Stimulated activated CD8-positive, alpha-beta memory T cell treated with anti-CD3 and anti-CD28 coated beads, Interleukin-15, amount 100 ng/mL, for 24 hours (primary cell): Measurements from ENCODE around the gene TCOF1.

Experiments used
- DNase-seq: peaks from one replicate; pipeline ENCODE4 v3.0.0-alpha.2; 2020; ENCODE audit warnings: low read depth

TCOF1 gene

GRCh38 chr5:150350524-150351344 lies 6.8 kb upstream of the TCOF1 start:
- no peak for DNase-seq

- no peak for DNase-seq
Observed at GRCh38 chr5:150352244-150353031, 5.1 kb upstream of the TCOF1 start.

GRCh38 chr5:150353032-150353675 lies 4.3 kb upstream of the TCOF1 start:
- no peak for DNase-seq

- DNase-seq: no peak
Observed at GRCh38 chr5:150355791-150356190, 1.7 kb upstream of the TCOF1 start.

GRCh38 chr5:150356575-150357294 lies 762 bp upstream of the TCOF1 start:
- DNase-seq: no peak

- no peak for DNase-seq
Observed at GRCh38 chr5:150358261-150359095, 981 bp downstream of the TCOF1 start.

GRCh38 chr5:150361301-150361700 lies 3.8 kb downstream of the TCOF1 start:
- no peak for DNase-seq

GRCh38 chr5:150363185-150363584 lies 5.7 kb downstream of the TCOF1 start:
- DNase-seq: no peak

- DNase-seq: no peak
Observed at GRCh38 chr5:150364004-150364403, 6.5 kb downstream of the TCOF1 start.

GRCh38 chr5:150368526-150368925 lies 11.0 kb downstream of the TCOF1 start:
- DNase-seq: no peak

- no peak for DNase-seq
Observed at GRCh38 chr5:150372639-150373038, 15.1 kb downstream of the TCOF1 start.

- no peak for DNase-seq
Observed at GRCh38 chr5:150374651-150375050, 17.2 kb downstream of the TCOF1 start.

- no peak for DNase-seq
Observed at GRCh38 chr5:150376799-150377771, 19.6 kb downstream of the TCOF1 start.

- no peak for DNase-seq
Observed at GRCh38 chr5:150377964-150378694, 20.6 kb downstream of the TCOF1 start.

GRCh38 chr5:150384701-150385100 lies 27.2 kb downstream of the TCOF1 start:
- no peak for DNase-seq

- no peak for DNase-seq
Observed at GRCh38 chr5:150386024-150386855, 28.7 kb downstream of the TCOF1 start.

GRCh38 chr5:150389531-150390266 lies 32.2 kb downstream of the TCOF1 start:
- DNase-seq: no peak
